Activated T-cell treated with anti-CD3 and anti-CD28 coated beads, Interleukin-2, amount 50 U/mL, for 72 hours (primary cell): ENCODE data around the gene CAMKK1. TPM values are rescaled to one million over a fixed set of nuclear protein-coding genes. Genes with fewer than 3 reads are reported as not detected.
A peak's percentile ranks its signal among the peaks of the same experiment; 100 is the strongest.

Source experiments
- ATAC-seq, 2 donors: fragments of 150-1000 bp; cut with Tn5 transposase; replicated peaks in 1 of 2; 2 replicates each; pipeline ENCODE4 v1.10.0; 2021; ENCODE audit warnings: moderate library complexity in 2 of 2, mild to moderate bottlenecking in 1 of 2
- DNase-seq, 2 donors: peaks; one replicate each; pipeline ENCODE4 v3.0.0; 2021 to 2022; ENCODE audit warnings: mixed read lengths in 1 of 2
- H3K27ac Mint-ChIP-seq: one replicate; pipeline ENCODE4 v1.8.0; 2022; ENCODE audit warnings: mild to moderate bottlenecking, moderate library complexity, mixed read lengths
- H3K27me3 Mint-ChIP-seq: one replicate; pipeline ENCODE4 v1.8.0; 2022; ENCODE audit warnings: low read depth, mixed read lengths
- H3K36me3 Mint-ChIP-seq, 2 donors: one replicate each; pipeline ENCODE4 v1.8.0; 2022; ENCODE audit warnings: mixed read lengths in 2 of 2, mild to moderate bottlenecking in 1 of 2; ENCODE audit not compliant: insufficient read depth in 2 of 2
- H3K4me1 Mint-ChIP-seq: one replicate; pipeline ENCODE4 v1.8.0; 2022; ENCODE audit warnings: low read depth, mixed read lengths
- H3K4me3 Mint-ChIP-seq, 2 donors: one replicate each; pipeline ENCODE4 v1.8.0; 2022; ENCODE audit warnings: mild to moderate bottlenecking in 2 of 2, mixed read lengths in 2 of 2, moderate library complexity in 2 of 2
- H3K9me3 Mint-ChIP-seq, 2 donors: one replicate each; pipeline ENCODE4 v1.8.0; 2022; ENCODE audit warnings: mixed read lengths in 2 of 2
- total RNA-seq, 2 donors: library from RNA; stranded (reverse); gene quantifications; one replicate each; pipeline ENCODE4 v1.2.3, GENCODE V29; 2022

CAMKK1 gene
- total RNA-seq, 2 donors from 2014 or later: 2.2 to 2.6 TPM

GRCh38 chr17:3897731-3898130 is 4.9 kb upstream of the CAMKK1 start:
- DNase-seq: no peak
- Mint-ChIP-seq H3K4me1 (peaks cover 12% of the 10 kb centered on the region), H3K36me3 (no peaks in the 10 kb centered on the region), H3K27me3 (no peaks in the 10 kb centered on the region), H3K9me3 (no peaks in the 10 kb centered on the region), H3K27ac (no peak overlapping the region), H3K4me3 (no peak overlapping the region)
- no peak for ATAC-seq

DNA sequence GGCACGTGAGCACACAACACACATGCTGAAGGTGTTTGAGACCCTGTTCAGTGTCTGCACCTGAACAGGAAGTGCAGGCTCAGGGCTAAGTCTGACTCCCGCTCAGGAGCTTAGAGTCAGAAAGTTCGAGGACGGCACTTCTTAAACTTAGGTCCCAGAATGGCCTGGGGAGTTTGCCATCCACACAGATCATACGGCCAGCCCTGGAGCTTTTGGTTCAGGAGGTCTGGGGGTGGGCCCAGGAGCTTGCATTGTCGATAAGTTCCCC is 4.0 kb upstream of the CAMKK1 start:
- Mint-ChIP-seq H3K36me3 (no peaks in the 10 kb centered on the region), H3K27ac (no peak overlapping the region), H3K4me3 (no peak overlapping the region), H3K27me3 (no peaks in the 10 kb centered on the region), H3K9me3 (no peaks in the 10 kb centered on the region), H3K4me1 (peaks cover 15% of the 10 kb centered on the region)
- DNase-seq (no peak), ATAC-seq (no peak)

GRCh38 chr17:3896108-3896967 is 3.5 kb upstream of the CAMKK1 start:
- no peaks in the 10 kb centered on the region for H3K27me3 Mint-ChIP-seq

GRCh38 chr17:3895354-3895753 is 2.5 kb upstream of the CAMKK1 start:
- DNase-seq: no peak
- H3K9me3 Mint-ChIP-seq: no peaks in the 10 kb centered on the region
- no peak overlapping the region for H3K4me3 Mint-ChIP-seq
- no peaks in the 10 kb centered on the region for H3K36me3 Mint-ChIP-seq
- no peak for ATAC-seq
- peaks cover 30% of the 10 kb centered on the region for H3K4me1 Mint-ChIP-seq
- H3K27me3 Mint-ChIP-seq: no peaks in the 10 kb centered on the region
- no peak overlapping the region for H3K27ac Mint-ChIP-seq

More at GRCh38 chr17:3896108-3896967, 3.5 kb upstream of the CAMKK1 start:
- ATAC-seq (no peak), DNase-seq (no peak)
- H3K9me3 Mint-ChIP-seq: no peaks in the 10 kb centered on the region
- no peaks in the 10 kb centered on the region for H3K36me3 Mint-ChIP-seq
- no peak overlapping the region for H3K27ac Mint-ChIP-seq
- H3K4me1 Mint-ChIP-seq: peaks cover 20% of the 10 kb centered on the region
- H3K4me3 Mint-ChIP-seq: no peak overlapping the region

- ATAC-seq (no peak), DNase-seq (no peak)
- Mint-ChIP-seq H3K27me3 (no peaks in the 10 kb centered on the region), H3K9me3 (no peaks in the 10 kb centered on the region), H3K4me1 (peaks cover 34% of the 10 kb centered on the region), H3K27ac (no peak overlapping the region), H3K36me3 (no peaks in the 10 kb centered on the region), H3K4me3 (no peak overlapping the region)
Measured at GRCh38 chr17:3894911-3895343, 2.1 kb upstream of the CAMKK1 start.

- ATAC-seq (no peak), DNase-seq (no peak)
- H3K4me3 Mint-ChIP-seq: peak overlapping the region; percentile 86 to 88
- H3K36me3 Mint-ChIP-seq: no peaks in the 10 kb centered on the region
- no peak overlapping the region for H3K27ac Mint-ChIP-seq
- no peaks in the 10 kb centered on the region for H3K27me3 Mint-ChIP-seq
- peaks cover 34% of the 10 kb centered on the region for H3K4me1 Mint-ChIP-seq
- H3K9me3 Mint-ChIP-seq: no peaks in the 10 kb centered on the region
Measured at GRCh38 chr17:3894188-3894587, 1.3 kb upstream of the CAMKK1 start.

DNA sequence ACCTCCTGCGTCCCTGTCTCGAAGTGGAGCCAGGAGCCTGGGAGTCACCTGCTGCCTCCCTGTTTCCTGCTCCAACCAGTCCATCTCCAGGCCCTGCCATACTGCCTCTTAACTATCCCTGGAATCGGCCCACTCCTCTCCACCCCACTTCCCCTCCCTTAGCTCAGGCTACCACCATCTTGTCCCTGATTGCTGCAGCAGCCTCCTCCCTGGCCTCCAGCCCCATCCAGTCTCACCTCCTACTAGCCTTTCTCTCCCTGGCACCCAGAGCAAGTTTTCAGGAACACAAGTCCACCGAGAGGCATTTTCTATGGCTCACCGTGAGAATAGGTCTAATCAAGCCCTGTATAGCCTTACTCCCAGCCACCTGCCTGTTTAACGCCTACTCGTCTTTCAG is 865 bp upstream of the CAMKK1 start:
- DNase-seq: no peak
- H3K27me3 Mint-ChIP-seq: no peaks in the 10 kb centered on the region
- H3K4me3 Mint-ChIP-seq: peak overlapping the region; percentile 86 to 88
- no peaks in the 10 kb centered on the region for H3K9me3 Mint-ChIP-seq
- H3K27ac Mint-ChIP-seq: peak overlapping the region; percentile 66
- H3K36me3 Mint-ChIP-seq: no peaks in the 10 kb centered on the region
- no peak for ATAC-seq
- peaks cover 34% of the 10 kb centered on the region for H3K4me1 Mint-ChIP-seq

DNA sequence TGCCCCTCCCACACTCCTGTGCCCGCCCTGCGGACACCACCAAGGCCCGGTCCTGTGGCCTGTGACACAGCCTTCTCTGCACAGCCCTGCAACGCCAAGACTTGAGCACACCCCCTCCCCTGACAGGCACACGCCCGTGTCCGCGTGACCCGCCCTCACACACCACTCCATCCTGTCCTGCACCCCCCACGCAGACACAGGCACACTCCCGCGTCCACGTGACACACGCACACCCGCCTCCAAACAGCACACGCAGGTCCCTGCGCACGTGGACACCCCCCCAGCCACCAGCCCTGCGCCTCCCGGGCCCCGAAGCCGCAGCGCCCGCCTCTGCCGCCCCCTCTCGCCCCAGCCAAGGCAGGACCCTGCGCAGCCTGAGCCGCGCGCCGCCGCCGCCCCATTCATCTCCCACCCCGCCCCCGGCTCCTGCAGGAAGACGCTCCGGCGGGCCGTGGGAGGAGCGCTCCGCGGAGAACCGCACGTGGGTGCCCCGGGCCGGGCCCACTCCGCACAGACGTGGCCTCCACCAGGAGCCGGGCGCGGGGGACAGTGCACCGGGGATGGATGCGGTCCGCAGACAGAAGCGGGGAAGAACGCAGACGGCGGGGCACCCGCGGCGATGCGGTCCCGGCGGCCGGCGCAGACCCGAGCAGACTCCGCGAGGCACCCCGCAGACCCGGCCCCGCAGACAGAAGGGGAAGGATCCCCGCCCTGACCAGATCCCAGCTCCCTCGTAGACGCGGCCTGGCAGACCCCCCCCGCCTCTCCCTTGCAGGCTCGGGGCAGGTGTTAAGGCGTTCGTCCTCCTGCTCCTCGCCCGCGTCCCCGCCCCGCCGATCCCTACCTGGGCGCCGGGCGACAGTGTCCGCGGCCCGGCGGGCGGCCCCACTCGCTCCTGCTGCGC is 506 bp downstream of the CAMKK1 start:
- ATAC-seq: peak; percentile 37 to 48
- peaks cover 41% of the 10 kb centered on the region for H3K4me1 Mint-ChIP-seq
- H3K27me3 Mint-ChIP-seq: no peaks in the 10 kb centered on the region
- H3K27ac Mint-ChIP-seq: no peak overlapping the region
- peak; percentile 63 to 67 for DNase-seq
- no peaks in the 10 kb centered on the region for H3K36me3 Mint-ChIP-seq
- H3K4me3 Mint-ChIP-seq: peak overlapping the region; percentile 68 to 81
- H3K9me3 Mint-ChIP-seq: no peaks in the 10 kb centered on the region

- Mint-ChIP-seq H3K36me3 (no peaks in the 10 kb centered on the region), H3K27me3 (no peaks in the 10 kb centered on the region), H3K4me1 (peaks cover 48% of the 10 kb centered on the region), H3K27ac (peak overlapping the region; percentile 6), H3K4me3 (peak overlapping the region; percentile 68 to 81), H3K9me3 (no peaks in the 10 kb centered on the region)
- ATAC-seq: no peak
- no peak for DNase-seq
Measured at GRCh38 chr17:3891626-3892094, 1.2 kb downstream of the CAMKK1 start.

GRCh38 chr17:3890878-3891219 is 2.0 kb downstream of the CAMKK1 start:
- H3K27ac Mint-ChIP-seq: no peak overlapping the region
- ATAC-seq (no peak), DNase-seq (no peak)
- H3K9me3 Mint-ChIP-seq: no peaks in the 10 kb centered on the region
- H3K36me3 Mint-ChIP-seq: no peaks in the 10 kb centered on the region
- peak overlapping the region; percentile 68 to 81 for H3K4me3 Mint-ChIP-seq
- H3K4me1 Mint-ChIP-seq: peaks cover 50% of the 10 kb centered on the region
- no peaks in the 10 kb centered on the region for H3K27me3 Mint-ChIP-seq

DNA sequence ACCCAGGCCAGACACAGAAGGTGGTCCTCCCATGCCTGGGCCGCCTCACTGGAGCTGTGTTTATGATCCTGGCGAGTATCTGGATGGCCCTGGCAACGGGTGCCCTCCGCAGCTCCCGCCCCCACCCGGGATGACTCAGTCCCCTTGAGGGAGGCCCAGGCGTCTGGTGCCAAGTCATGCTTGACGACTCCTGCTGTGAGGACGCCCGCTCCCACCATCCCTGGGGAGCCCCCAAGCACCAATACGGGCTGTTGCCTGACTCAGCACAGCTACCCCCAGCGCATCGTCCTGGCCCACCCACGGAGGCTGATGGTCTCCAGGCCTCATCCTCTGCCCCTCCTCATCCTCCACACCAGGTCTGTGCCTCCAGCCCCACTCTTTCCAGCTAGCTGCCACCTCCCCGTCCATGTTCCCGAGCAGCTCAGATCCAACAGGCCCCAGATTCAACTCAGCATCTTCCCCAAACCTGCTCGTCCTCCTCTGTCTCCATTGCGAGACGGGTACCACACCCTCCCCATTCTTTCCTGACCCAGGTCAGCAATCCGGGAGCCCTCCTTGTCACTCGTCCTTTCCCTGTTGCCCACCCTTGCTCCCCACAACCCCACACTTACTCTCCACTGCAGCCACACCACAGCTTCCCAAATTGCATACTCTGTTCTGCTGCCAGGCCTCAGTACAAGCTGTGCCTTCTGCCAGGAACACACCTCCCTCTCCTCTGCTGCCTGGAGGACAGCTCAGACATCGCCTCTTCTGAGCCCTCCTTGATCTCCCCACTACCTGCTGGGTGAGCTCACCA is 2.6 kb downstream of the CAMKK1 start:
- peak in 1 of 2 donors; percentile 43 for DNase-seq
- Mint-ChIP-seq H3K4me3 (no peak overlapping the region), H3K27me3 (no peaks in the 10 kb centered on the region), H3K4me1 (peaks cover 50% of the 10 kb centered on the region), H3K9me3 (no peaks in the 10 kb centered on the region), H3K27ac (no peak overlapping the region), H3K36me3 (no peaks in the 10 kb centered on the region)
- no peak for ATAC-seq

DNA sequence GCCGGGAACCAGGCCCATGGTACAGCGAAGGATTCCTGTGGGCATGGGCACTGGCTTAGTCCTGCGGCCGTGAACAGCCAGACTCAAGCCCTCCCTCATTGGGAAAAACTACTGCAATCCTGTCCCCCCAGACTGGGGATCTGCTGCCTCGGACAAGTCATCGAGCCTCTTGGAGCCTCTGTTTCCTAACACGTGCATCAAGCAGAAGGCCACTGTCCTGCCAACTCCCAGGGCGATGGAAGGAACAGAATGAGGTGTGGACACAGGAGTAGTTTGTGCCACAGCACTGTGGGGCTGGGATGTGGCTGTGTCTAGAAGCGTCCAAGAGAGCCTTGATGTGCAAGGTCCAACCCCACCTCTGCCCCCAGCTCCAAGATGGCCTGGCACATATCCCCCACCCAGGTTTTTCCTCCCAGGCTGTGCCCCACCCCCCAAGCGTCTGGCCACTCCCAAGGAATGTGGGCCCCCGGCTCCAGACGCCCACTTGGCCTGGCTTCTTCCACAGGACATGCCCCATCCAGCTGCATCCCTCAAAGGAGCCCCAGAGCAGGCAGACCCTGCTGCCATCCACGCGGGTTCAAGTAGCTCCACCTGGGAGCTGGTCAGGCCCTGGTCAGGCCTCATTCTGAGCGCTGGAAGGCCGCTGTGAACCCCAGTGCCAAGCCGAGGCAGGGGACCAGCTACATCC is 3.4 kb downstream of the CAMKK1 start:
- ATAC-seq: no peak
- no peak for DNase-seq
- no peaks in the 10 kb centered on the region for H3K9me3 Mint-ChIP-seq
- H3K4me1 Mint-ChIP-seq: peaks cover 50% of the 10 kb centered on the region
- H3K4me3 Mint-ChIP-seq: no peak overlapping the region
- H3K36me3 Mint-ChIP-seq: no peaks in the 10 kb centered on the region
- no peaks in the 10 kb centered on the region for H3K27me3 Mint-ChIP-seq
- H3K27ac Mint-ChIP-seq: no peak overlapping the region
